Stimulated activated CD4-positive, alpha-beta T cell treated with anti-CD3 and anti-CD28 coated beads, Interleukin-15, amount 100 ng/mL, for 48 hours (primary cell): ENCODE data around the gene MBD6.

Experiments
- DNase-seq, 2 donors: peaks; one replicate each; pipeline ENCODE4 v3.0.0-alpha.2; 2020; ENCODE audit warnings: low read depth in 2 of 2

MBD6 gene

GRCh38 chr12:57529831-57530230 lies 7.2 kb downstream of the MBD6 start:
- DNase-seq, result no peak

- DNase-seq, result no peak
These were observed 7.9 kb downstream of the MBD6 start for GRCh38 chr12:57530396-57531142.

- DNase-seq, result no peak
These were observed 9.2 kb downstream of the MBD6 start for GRCh38 chr12:57531836-57532235.

- no peak for DNase-seq
These were observed 10.5 kb downstream of the MBD6 start for GRCh38 chr12:57533108-57533507.

GRCh38 chr12:57534250-57534649 lies 11.6 kb downstream of the MBD6 start:
- no peak for DNase-seq

GRCh38 chr12:57534991-57535543 lies 12.4 kb downstream of the MBD6 start:
- DNase-seq, result no peak

- DNase-seq, result no peak
These were observed 13.4 kb downstream of the MBD6 start for GRCh38 chr12:57535764-57536596.

GRCh38 chr12:57536597-57536942 lies 13.9 kb downstream of the MBD6 start:
- DNase-seq, result no peak

- no peak for DNase-seq
These were observed 16.6 kb downstream of the MBD6 start for GRCh38 chr12:57539134-57539768.

- no peak for DNase-seq
These were observed 18.4 kb downstream of the MBD6 start for GRCh38 chr12:57541001-57541400.

GRCh38 chr12:57541717-57542116 lies 19.1 kb downstream of the MBD6 start:
- DNase-seq, result no peak

GRCh38 chr12:57543581-57543980 lies 21.0 kb downstream of the MBD6 start:
- DNase-seq, result no peak

- DNase-seq, result no peak
These were observed 23.3 kb downstream of the MBD6 start for GRCh38 chr12:57545809-57546437.

GRCh38 chr12:57546438-57547287 lies 24.0 kb downstream of the MBD6 start, which contains the start of gene DCTN2:
Gene DCTN2 (minus strand): TSS chr12:57547192. CDS start chr12:57547063, 129 bp downstream.
- DNase-seq, result peak; percentile 95

GRCh38 chr12:57547288-57548012 lies 24.8 kb downstream of the MBD6 start:
- no peak for DNase-seq

GRCh38 chr12:57548013-57548315 lies 25.3 kb downstream of the MBD6 start:
- no peak for DNase-seq

- DNase-seq, result no peak
These were observed 25.9 kb downstream of the MBD6 start for GRCh38 chr12:57548488-57548887.

- DNase-seq, result no peak
These were observed 26.7 kb downstream of the MBD6 start for GRCh38 chr12:57549203-57549908.

GRCh38 chr12:57549909-57550640 lies 27.5 kb downstream of the MBD6 start, which contains the start of gene KIF5A:
Gene KIF5A (plus strand): TSS chr12:57550044. CDS start chr12:57550272, 228 bp downstream.
- peak in 1 of 2 donors; percentile 59 for DNase-seq
